ENCODE results near the gene BRD4. TPM values are rescaled to one million over a fixed set of nuclear protein-coding genes. Genes with fewer than 3 reads are reported as not detected.

Gene BRD4
- total and polyA plus RNA-seq, 2 of the 13 experiments (the other 11 are each of a cell fraction or from before 2014, with no cell fraction given) = 10.5 to 11.4 TPM

- TF ChIP-seq, protein P1, sequence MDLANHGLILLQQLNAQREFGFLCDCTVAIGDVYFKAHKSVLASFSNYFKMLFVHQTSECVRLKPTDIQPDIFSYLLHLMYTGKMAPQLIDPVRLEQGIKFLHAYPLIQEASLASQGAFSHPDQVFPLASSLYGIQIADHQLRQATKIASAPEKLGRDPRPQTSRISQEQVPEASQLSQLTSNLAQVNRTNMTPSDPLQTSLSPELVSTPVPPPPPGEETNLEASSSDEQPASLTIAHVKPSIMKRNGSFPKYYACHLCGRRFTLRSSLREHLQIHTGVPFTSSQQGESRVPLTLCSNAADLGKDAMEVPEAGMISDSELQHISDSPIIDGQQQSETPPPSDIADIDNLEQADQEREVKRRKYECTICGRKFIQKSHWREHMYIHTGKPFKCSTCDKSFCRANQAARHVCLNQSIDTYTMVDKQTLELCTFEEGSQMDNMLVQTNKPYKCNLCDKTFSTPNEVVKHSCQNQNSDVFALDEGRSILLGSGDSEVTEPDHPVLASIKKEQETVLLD (CRISPR knock-in tag; IDR thresholded peaks at IDR 0.05; ENCODE audit: low read depth) = no peak
- TF ChIP-seq FOSL1 (CRISPR knock-in tag; IDR thresholded peaks at IDR 0.05; ENCODE audit: borderline replicate concordance) = no peak
- no peak for TF ChIP-seq SOX6 (IDR thresholded peaks at IDR 0.05)
- TF ChIP-seq SOX6 (CRISPR knock-in tag; IDR thresholded peaks at IDR 0.05) = no peak
- TF ChIP-seq ZNF350 (CRISPR knock-in tag; IDR thresholded peaks at IDR 0.05; ENCODE audit: borderline replicate concordance, low read depth) = no peak; the same call in 1 of the 2 replicates
- no peak for TF ChIP-seq KDM3A (CRISPR knock-in tag; IDR thresholded peaks at IDR 0.05; ENCODE audit: low read depth)
- TF ChIP-seq ZNF550 (CRISPR knock-in tag; IDR thresholded peaks at IDR 0.05; ENCODE audit: borderline replicate concordance) = 0 out of 2 replicates have a peak, but pooled peaks have one; percentile 21
- TF ChIP-seq ZNF552 (CRISPR knock-in tag; IDR thresholded peaks at IDR 0.05; ENCODE audit: borderline replicate concordance) = no peak
- peak; percentile 39; the same call in 1 of the 2 replicates for TF ChIP-seq ZNF724P (CRISPR knock-in tag; IDR thresholded peaks at IDR 0.05; ENCODE audit: borderline replicate concordance)
- no peak for TF ChIP-seq FOXM1 (CRISPR knock-in tag; IDR thresholded peaks at IDR 0.05)
- no peak; the same call in 1 of the 2 replicates for TF ChIP-seq HDAC1 (CRISPR knock-in tag; IDR thresholded peaks at IDR 0.05)
- no peak for TF ChIP-seq NR3C1 (CRISPR knock-in tag; IDR thresholded peaks at IDR 0.05)
- TF ChIP-seq RORA (CRISPR knock-in tag; IDR thresholded peaks at IDR 0.05) = no peak
- TF ChIP-seq, protein P2, sequence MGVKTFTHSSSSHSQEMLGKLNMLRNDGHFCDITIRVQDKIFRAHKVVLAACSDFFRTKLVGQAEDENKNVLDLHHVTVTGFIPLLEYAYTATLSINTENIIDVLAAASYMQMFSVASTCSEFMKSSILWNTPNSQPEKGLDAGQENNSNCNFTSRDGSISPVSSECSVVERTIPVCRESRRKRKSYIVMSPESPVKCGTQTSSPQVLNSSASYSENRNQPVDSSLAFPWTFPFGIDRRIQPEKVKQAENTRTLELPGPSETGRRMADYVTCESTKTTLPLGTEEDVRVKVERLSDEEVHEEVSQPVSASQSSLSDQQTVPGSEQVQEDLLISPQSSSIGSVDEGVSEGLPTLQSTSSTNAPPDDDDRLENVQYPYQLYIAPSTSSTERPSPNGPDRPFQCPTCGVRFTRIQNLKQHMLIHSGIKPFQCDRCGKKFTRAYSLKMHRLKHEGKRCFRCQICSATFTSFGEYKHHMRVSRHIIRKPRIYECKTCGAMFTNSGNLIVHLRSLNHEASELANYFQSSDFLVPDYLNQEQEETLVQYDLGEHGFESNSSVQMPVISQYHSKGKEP (CRISPR knock-in tag; IDR thresholded peaks at IDR 0.05) = no peak
- TF ChIP-seq KDM4B (CRISPR knock-in tag; IDR thresholded peaks at IDR 0.05) = no peak
- TF ChIP-seq ZNF691 (CRISPR knock-in tag; IDR thresholded peaks at IDR 0.05; ENCODE audit: borderline replicate concordance, low read depth) = 0 out of 2 replicates have a peak, but pooled peaks have one; percentile 34
- no peak for TF ChIP-seq ZNF569 (CRISPR knock-in tag; IDR thresholded peaks at IDR 0.05; ENCODE audit: borderline replicate concordance)
- TF ChIP-seq ZNF251 (CRISPR knock-in tag; IDR thresholded peaks at IDR 0.05) = no peak
- no peak for TF ChIP-seq TGIF2 (CRISPR knock-in tag; IDR thresholded peaks at IDR 0.05)
- TF ChIP-seq HNRNPK (IDR thresholded peaks at IDR 0.05; ENCODE audit: low read depth, low read length, poor library complexity, severe bottlenecking) = peak; percentile 54
- 0 out of 2 replicates have a peak, but pooled peaks have one; percentile 5 for TF ChIP-seq ZNF841 (CRISPR knock-in tag; IDR thresholded peaks at IDR 0.05; ENCODE audit: borderline replicate concordance)
- TF ChIP-seq POGZ (CRISPR knock-in tag; IDR thresholded peaks at IDR 0.05) = peak; percentile 49; the same call in 1 of the 2 replicates
- no peak for TF ChIP-seq ZNF12 (CRISPR knock-in tag; IDR thresholded peaks at IDR 0.05)
- TF ChIP-seq, protein P3, sequence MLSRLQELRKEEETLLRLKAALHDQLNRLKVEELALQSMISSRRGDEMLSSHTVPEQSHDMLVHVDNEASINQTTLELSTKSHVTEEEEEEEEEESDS (CRISPR knock-in tag; IDR thresholded peaks at IDR 0.05; ENCODE audit: borderline replicate concordance) = no peak
Measured at GRCh38 chr19:15379083-15379998, 47.0 kb upstream of the BRD4 start, which contains the start of gene AKAP8 (continued).
